GM21390 (cell line): ENCODE data around the gene ASB15.
A peak's percentile ranks its signal among the peaks of the same experiment; 100 is the strongest.

Source experiments
- ATAC-seq: cut with Tn5 transposase; IDR thresholded peaks from one replicate; pipeline ENCODE4 v1.9.1; 2021; ENCODE audit not compliant: unreplicated experiment

ASB15 gene

DNA sequence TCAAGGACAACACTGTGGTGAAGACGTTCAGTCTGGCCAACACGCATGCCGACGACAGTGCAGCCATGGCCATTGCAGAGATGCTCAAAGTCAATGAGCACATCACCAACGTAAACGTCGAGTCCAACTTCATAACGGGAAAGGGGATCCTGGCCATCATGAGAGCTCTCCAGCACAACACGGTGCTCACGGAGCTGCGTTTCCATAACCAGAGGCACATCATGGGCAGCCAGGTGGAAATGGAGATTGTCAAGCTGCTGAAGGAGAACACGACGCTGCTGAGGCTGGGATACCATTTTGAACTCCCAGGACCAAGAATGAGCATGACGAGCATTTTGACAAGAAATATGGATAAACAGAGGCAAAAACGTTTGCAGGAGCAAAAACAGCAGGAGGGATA lies 60.7 kb downstream of the ASB15 start:
- no peak for ATAC-seq

DNA sequence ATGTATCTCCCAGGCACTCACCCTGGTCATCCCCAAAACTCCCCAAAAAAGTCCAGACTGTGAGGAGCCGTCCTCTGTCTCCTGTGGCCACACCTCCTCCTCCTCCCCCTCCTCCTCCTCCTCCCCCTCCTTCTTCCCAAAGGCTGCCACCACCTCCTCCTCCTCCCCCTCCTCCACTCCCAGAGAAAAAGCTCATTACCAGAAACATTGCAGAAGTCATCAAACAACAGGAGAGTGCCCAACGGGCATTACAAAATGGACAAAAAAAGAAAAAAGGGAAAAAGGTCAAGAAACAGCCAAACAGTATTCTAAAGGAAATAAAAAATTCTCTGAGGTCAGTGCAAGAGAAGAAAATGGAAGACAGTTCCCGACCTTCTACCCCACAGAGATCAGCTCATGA lies 61.1 kb downstream of the ASB15 start:
- no peak for ATAC-seq

DNA sequence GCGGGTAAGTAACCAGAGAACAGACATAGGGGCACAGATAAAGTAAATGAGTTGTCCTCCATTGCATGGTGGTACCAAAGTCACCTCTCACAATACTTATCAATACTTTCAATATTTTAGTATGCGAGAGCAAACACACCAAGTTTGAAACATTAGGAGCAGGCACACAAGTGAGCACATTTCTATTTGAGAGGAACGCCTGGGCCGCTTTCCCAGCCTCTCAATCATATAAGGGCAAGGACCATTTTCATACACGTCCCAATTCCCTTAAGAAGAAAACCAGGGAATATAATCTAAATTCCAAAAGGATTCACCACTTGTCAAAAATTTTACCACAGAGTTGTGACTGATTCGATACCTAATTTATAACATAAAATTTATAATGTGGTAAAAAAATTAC lies 61.6 kb downstream of the ASB15 start:
- no peak for ATAC-seq

DNA sequence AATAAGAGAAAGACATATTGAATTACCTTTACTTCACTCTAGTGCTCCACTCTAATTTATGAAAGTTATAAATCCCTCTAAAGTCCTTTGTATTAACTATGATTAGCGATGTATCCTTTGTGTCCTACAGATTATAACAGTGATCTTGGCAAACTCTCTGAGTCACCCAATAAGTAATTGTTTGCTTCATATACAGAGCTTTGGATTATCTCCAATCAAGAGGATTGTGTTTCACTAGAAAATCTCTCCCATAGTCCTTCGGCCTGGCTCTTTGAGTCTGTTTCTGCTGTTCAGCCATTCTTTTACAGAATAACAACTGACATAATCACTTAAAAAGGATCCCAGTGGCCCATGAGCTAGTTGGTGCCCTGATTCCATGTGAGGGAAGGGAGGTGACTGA lies 63.5 kb downstream of the ASB15 start:
- ATAC-seq, result no peak

DNA sequence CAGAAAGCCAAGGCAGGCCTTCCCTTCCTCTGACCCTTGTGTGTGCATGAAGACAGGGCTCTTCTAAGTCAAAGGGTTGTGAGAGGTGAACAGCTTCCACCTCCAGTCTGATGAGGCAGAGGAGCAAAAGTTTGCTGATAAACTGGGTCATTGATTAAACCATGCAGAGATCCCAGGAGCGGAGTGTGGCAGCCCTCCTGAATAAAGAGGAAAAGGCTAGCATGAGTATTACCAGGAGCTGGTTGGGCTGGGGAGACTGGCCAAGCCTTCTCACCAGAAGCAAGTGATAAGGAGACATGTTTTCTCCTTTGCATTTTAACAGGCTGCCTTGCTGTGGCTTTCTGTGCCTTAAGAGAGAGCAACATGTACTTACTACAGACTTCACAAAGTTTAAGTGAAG lies 64.3 kb downstream of the ASB15 start:
- no peak for ATAC-seq

DNA sequence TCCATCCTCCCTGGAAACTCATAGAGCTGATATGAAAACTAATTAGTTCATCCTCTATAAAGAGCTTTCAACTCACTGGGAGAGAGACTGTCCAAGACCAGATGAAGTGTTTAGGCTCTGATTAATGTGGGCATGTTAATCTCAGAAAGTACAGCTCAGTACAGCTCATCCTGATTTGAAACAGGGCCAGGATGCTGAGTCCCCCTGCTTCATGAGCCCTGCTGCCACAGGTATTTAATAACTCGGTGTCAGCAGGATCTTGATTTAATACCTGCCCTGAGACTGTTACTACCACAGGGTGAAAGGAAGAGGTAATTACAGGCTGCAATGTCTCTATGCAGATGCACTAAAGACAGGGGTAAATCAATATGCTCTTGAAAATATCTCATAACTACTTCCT lies 64.9 kb downstream of the ASB15 start:
- ATAC-seq, result no peak

DNA sequence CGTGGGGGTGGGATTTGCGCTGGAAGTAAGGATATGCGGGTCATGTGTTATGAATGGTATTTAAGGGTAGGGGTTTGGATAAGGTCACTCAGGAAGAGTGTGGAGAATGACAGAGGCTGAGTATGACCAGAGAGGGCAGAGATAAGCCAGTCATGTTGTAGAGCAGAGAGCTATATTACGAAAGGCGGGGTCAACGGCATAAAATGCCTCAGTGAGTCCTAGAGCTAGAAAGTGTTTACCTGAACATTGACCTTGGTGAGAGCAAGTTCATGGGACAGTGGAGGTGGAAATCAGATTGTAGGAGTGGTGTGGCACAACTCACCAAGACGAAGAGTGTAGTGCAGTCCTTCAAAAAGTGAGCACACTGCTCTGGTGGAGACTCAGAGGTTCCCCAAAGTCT lies 67.9 kb downstream of the ASB15 start:
- no peak for ATAC-seq

DNA sequence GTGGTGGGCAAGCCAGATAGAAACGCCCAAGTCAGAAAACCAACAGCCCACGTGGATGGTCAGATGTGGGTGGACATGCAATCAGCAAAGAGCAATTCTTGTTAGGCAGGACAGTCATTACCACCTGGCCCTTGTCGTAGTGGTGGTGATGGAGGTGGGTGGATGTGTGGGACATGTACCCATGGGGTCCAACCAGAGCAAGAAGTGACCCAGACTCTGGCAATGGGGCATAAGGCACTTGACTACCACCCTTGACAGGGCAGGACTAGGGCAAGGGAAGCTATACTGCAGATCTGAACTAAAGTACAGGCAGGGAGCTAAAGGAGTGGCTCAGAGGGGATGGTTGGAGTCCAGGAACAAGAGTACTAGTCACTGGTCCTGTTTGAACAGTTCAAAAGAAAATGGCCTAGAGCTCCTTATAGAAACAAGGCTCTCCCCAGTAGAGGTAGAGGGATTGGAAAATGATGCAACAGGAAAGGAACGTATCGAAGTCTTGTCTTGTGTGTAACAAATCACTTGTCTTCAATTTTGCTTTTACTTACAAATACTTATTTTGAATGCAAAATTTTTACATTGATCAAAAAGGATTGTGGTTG lies 71.6 kb downstream of the ASB15 start:
- ATAC-seq, result no peak

DNA sequence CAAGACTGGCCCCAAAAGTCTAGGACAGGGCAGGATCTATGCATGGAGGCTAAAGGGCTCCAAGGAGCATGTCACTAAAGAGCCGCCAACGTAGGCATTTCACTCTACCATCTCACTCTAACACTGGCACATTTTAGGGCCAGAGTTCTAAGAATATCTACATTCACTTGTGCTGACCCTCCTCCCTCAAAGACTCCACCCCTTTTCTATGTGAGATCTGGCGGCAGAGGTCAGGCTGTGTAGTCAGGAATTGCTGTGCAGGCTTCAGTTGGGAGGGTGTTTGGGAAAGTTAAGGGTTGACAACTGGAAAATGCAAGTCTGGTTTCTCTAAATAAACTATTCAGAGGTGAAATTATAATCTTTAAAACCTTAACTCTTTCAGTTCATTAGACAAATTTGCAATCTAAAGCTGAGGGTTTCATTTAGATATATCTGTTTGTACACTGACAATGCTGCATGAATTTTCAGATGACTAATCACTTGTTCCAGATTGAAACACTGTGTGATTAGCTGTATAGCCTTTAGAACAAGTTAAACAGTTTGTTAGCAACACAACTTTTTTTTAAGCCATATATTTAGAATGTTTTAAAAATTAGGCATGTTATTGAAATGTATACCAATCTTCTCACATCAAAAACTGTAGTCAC lies 72.3 kb downstream of the ASB15 start:
- no peak for ATAC-seq

DNA sequence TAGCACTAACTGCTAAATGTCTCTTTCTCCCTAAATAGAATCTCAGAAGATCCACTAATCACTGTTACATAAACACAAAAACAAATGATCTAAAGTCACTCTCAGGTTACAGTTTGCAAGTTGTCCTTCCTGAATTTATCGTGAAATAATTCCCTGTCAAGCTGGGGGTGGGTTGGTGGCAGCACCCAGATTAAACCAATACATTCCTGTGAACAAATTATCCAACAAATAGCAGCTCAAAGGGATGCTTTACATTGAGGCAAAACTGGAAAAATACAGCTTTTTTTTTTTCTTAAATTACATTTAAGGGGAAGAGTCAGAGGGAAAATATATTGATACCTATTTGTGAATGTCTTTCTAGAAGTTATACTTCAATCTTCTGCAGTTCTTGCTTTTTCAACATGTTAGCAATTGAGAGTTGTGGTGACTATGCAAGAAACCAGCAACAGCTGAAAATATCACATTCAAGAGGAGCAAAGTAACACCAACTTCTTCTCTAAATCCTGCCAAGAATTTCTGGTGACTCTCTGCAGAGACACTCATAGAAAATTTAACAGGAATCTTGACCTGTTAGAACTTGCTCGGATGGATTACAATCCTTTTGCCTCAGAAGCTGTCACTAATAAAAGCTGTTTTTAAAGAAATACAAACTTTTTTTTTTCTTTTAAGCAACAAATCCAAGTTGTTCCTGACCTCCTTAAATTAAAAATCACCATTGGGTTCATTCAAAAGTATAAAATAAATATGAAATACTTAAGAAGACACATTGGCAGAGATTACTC lies 73.0 kb downstream of the ASB15 start:
- no peak for ATAC-seq

DNA sequence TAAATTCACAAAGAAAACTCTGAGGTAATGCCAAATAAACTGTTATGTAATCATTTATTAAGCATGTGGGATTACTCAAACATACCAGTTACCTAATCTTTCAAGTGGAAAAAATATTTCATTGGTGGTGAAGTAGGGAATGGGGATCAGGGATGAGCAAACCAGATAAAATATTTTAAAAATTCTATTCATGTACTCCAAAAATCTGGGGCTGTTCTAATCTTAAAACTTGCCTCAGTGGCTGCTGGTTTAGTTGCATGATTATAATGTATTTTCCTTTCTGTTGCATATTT lies 73.5 kb downstream of the ASB15 start:
- ATAC-seq, result no peak

DNA sequence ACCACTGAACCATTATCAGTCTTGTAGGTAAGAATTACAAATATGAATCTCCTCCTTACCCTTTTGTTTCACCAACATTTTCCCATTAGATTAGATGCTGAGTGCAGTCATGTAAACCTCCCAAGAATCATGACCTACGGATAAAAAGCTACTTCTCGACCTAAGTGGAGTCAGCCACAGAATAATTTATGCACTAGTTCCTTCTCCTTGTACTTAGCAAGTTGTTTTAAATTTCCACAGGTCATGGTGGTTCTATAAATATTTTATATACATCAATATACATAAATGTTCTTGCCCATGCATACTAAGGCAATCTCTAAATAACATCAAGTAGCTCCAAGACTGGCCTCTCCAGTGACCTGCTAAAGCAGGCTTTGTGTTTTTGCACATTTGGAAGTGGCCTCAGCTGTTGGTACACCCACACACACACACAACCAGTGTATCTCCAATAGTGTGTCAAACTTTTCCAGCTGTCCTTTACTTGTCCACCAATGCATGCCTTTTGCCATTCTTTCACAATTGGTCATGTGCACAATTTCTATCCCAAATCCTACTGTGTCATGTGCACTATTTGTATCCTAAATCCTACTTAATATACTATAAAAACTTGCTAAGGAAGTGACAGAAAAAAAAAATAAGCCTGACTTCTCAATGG lies 75.6 kb downstream of the ASB15 start:
- ATAC-seq, result no peak

DNA sequence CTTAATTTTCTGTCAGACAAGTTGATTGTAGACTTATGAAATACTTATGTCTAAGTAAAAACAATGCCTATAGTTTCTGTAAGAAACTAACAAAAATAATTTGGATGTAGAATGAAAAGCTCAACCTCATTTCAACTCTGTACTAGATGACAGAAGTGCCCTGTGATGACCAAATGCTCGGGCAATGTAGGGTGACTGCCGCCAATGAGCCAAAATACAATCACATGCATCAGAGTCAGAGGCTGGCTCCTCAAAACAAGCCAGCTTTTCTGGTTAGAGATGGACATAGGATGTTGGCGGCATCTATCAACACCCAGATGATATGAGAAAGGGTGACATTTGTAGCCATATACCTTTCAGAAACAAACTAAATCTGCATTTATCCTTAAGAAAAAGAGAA lies 78.0 kb downstream of the ASB15 start:
- no peak for ATAC-seq

DNA sequence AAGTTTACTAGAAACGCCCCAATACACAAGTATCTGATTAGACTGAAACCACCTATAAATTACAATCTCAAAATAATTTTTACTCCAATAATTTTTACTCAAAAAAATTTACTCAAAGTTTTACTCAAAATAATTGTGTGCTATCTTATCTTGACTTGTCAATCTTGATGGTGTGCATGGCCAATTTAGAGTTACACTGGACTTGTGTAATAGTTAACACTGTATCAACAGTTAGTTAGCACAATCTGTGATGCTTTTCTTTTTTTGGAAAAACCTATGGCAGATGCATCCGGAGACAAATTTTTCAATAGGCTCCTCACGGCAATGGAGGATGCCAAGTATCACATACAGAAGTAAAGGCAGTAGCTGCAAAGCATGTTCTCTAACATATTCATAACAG lies 79.0 kb downstream of the ASB15 start:
- ATAC-seq, result no peak

DNA sequence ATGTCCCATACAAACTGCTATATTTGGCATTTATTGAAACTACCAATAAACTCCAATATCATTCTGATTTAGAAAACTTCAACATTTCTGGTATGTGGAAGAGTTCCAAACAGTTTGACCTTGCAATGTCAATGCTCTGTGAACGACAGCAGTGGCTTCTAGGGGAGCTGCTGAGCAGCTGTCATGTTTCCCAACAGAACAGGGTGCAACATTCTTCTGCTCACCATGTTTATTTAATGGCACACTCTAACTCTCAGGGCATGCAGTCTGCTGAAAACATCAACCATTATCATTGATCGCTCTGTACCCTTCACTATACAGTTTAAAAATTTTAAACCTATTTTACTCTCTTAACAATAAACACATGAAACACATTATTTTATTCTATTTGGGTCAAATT lies 79.9 kb downstream of the ASB15 start:
- ATAC-seq, result no peak

DNA sequence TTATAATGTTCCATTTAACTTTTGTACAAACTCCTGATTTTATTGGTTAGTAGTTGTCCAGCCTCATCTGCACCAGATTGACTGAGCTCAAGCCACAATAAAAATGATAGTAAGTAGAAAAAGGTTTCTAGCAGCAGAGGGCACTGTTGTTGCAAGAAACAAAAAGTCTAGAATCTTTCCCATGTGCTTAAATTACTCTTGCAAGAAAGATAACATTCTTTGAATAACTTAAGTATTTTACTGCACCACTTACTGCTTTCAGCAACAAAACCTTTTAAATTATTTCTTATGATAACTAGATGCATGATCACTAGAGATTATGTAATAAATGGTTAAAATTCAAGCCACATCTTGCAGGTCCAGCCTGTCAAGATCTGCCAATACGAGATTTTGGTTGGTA lies 81.1 kb downstream of the ASB15 start:
- peak; percentile 61 for ATAC-seq

DNA sequence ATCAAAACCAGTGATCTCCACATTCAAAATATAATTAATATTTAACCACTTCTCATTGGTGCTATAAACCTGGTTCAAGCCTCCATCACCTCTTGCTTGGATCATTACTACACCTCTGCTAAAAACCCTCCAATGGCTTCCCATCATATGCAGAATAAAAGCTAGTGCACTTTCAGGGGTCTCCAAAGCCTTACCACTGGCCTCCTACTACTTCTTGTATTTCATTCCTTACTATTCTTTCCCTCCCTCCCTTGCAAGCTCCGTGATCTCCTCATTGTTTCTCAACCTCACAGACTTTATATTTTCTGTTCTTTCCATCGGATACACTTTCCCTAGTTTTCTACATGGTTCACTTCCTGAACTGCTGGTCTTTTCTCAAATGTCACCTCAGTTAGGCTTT lies 85.5 kb downstream of the ASB15 start:
- no peak for ATAC-seq

DNA sequence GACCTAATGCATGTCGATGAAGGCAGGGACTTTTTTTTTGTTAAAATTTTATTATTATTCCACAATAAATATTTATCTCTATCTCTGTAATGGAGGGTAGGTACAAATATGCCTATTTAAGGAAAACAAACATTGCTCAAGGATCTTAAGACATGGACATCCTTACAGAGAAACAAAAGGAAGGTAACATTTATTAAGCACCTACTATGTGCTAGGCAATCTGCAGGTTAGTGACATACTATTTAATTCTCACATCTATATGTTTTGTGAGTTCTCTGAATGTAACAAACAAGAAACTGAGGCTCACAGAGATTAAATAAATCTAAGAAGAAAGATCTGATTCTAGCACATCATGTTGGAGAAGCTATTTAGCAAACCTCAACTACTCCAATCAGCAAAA lies 86.1 kb downstream of the ASB15 start:
- ATAC-seq, result no peak
